SH-SY5Y (cell line): ENCODE results near the gene SLC1A2.

Experiments used
- GATA2 ChIP-seq: IDR thresholded peaks from 2 replicates; pipeline ENCODE4 v1.6.1; 2011; ENCODE audit warnings: mild to moderate bottlenecking, low read depth, low read length
- GATA3 ChIP-seq: IDR thresholded peaks from 2 replicates; pipeline ENCODE4 v1.6.1; 2011; ENCODE audit warnings: low read depth, mild to moderate bottlenecking, low read length, moderate library complexity

- no peak for TF ChIP-seq GATA3
- TF ChIP-seq GATA2 = no peak
Observed at GRCh38 chr11:35454362-35454761, 35.0 kb upstream of the SLC1A2 start.
